ENCODE data around the gene TRAPPC10.

TRAPPC10 gene

GRCh38 chr21:44067011-44067839, 55.1 kb downstream of the TRAPPC10 start:
- DNase-seq: peak; percentile 42

DNA sequence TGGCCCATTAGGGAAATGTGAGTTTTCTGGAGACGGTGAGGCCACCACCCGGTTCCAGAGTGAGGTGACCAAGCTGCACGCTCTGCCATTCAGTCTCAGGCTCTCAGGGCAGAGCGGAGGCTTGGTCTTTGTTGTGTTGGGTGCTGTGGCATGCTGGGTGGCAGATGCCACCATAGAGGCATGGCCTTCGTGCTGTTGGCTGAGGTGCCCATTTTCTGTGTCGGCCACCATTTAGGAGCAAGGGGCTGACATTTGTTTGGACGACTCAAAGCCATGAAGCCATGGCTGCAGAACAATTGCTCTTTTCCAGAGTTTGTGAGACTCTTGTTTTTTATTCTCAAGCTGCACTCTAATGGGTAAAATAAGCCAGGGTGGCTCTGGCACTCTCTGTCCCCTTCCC, 58.3 kb downstream of the TRAPPC10 start:
- no peak for DNase-seq

- no peak for DNase-seq
These were observed 59.4 kb downstream of the TRAPPC10 start for GRCh38 chr21:44071359-44072104.

GRCh38 chr21:44072111-44072510, 60.0 kb downstream of the TRAPPC10 start:
- no peak for DNase-seq

DNA sequence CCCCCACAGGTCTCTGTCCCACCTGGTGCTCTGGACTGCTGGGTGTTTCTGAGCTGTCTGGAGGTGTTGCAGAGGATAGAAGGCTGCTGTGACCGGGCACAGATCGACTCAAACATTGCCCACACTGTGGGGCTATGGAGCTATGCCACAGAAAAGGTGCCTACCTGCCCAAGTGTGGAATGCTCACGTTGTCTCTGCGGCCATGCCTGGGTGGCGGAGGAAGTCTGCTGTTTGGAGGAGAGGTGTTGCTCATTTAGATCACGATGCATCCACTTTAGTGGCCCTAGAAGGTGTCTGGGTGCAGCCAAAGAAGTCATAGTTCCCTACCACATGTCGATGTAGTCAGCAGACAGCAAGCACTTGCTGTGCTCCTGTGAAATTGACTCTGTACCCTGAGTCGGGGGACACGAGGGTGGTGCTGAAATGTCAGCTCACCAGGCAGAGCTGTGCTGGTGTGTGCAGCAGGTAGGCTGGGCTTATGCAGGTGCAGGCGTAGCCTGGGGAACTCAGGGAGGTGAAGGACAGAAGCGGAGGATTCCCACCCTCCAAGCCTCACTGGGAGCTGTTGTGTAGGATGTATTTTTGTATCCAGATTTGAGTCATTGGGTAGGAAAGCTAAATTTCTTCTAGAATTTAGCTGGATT, 62.3 kb downstream of the TRAPPC10 start:
- no peak for DNase-seq

DNA sequence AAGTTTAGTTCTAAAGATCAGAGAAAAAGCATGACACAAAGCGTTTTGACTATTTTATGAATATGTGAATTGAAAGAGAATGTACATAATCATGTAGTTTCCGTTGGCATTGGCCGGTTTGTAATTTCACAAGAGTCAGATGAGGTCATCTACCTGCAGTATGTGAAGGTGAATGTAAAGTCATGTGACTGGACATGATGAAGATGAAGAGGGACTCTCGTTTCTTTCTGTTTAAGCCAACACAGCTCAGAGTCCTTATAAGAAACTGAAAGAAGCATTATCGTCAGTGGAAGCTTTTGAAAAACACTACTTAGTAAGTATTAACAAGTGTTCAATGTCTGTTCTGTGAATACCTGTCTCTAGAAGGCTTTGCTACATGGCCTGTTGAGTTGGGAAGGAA, 64.2 kb downstream of the TRAPPC10 start:
- DNase-seq: no peak

GRCh38 chr21:44078411-44078981, 66.4 kb downstream of the TRAPPC10 start:
- DNase-seq: no peak

DNA sequence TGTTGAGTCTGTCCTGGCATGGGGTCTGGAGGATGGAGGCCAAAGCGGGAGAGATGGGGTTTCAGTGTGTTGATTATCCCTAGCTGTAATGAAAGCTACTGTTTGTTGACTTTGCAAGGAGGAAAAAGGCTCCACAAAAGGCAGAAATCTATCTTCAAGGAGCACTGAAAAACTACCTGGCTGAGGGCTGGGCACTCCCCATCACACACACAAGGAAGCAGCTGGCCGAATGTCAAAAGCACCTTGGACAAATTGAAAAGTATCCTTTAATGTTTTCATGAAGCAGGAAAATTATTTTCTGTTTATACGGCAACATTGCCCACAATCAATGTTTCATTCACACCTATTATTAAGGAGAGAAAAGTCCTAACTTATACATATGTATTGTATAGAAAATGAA, 67.3 kb downstream of the TRAPPC10 start:
- DNase-seq: no peak

DNA sequence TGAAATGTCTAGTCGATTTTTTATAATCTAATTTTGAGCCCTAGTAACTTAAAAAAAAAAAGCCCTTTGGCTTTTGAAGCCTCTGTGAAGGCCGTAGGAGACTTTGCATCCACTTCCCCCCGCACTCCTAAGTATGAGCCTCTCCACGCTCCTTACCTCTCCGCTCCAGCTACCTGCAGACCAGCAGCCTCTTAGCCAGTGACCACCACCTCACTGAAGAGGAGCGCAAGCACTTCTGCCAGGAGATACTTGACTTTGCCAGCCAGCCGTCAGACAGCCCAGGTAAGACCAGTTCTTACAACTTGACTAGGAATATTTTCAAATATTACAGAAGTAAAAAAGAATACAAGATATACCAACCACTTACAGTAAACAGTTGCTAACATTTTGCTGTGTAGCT, 67.7 kb downstream of the TRAPPC10 start:
- no peak for DNase-seq

GRCh38 chr21:44082648-44083440, 70.7 kb downstream of the TRAPPC10 start:
- DNase-seq: no peak

GRCh38 chr21:44083631-44084291, 71.7 kb downstream of the TRAPPC10 start:
- DNase-seq: no peak

DNA sequence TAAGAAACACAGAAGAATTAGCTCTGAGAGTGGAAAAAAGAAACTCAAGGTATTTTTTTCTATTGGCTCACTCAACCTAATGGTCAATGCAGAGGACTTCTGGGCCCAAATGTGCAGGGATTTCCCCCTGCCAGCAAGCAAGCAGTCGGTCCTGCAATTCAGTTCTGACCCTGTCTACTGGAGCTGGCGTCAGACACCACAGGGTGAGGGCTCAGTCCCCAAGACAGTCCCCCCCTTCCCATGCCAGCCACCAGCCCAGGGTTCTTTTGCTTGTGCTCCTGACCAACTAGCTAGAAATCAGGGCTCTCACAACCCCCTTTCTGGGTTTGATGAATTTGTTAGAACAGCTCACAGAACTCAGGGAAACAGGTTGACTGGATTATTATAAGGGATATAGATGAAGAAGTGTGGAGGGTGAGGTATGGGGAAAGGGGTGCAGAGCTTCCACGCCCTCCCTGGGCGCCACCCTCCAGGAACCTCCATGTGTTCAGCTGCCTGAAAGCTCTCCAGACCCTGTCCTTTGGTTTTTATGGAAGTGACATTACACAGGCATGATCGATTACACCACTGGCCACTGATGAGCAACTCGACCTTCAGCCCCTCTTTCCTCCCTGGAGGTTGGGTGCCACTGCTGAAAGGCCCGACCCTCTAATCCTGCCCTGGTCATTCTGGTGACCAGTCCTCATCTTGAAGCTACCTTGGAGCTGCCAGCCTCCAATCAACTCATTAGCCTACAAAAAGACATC, 72.6 kb downstream of the TRAPPC10 start:
- no peak for DNase-seq

DNA sequence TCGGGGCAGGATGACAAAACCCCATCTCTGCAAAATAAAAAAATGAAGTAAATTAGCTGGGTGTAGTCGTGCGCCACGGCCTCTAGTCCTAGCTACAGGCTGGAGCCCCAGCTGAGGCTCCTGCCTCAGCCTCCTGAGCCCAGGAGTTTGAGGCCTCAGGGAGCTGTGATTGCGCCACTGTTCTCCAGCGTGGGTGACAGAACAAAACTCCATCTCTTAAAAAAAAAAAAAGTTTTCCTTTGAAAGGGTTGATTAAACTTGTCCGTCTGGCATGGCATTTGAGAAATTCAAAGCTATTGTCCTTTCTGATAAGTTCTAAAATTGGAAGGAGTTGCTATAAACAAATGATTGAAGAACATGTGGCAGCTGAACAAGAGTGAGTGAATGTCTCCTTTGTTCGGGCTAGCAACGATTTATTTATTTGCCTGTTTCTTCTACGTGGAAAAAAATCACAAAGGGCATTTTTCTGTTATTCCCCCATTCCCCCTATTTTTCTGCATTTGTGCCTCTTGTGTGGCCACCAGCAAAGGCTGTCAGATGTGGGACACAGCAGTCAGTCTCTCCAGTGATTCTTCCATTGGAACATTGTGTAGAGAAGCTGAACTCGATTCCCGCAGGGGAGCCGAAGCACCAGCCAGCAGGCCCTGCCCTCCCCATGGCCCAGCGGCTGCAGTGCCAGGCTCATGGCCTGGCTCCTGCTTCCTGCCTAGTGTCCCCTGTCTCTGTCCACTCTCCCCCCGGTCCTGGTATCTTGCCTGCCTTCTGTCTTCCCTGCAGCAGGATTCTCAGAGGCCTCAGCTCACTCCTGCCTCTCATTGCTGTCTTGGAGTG, 73.6 kb downstream of the TRAPPC10 start:
- DNase-seq: no peak

- DNase-seq: no peak
These were observed 74.7 kb downstream of the TRAPPC10 start for GRCh38 chr21:44086636-44087425.

DNA sequence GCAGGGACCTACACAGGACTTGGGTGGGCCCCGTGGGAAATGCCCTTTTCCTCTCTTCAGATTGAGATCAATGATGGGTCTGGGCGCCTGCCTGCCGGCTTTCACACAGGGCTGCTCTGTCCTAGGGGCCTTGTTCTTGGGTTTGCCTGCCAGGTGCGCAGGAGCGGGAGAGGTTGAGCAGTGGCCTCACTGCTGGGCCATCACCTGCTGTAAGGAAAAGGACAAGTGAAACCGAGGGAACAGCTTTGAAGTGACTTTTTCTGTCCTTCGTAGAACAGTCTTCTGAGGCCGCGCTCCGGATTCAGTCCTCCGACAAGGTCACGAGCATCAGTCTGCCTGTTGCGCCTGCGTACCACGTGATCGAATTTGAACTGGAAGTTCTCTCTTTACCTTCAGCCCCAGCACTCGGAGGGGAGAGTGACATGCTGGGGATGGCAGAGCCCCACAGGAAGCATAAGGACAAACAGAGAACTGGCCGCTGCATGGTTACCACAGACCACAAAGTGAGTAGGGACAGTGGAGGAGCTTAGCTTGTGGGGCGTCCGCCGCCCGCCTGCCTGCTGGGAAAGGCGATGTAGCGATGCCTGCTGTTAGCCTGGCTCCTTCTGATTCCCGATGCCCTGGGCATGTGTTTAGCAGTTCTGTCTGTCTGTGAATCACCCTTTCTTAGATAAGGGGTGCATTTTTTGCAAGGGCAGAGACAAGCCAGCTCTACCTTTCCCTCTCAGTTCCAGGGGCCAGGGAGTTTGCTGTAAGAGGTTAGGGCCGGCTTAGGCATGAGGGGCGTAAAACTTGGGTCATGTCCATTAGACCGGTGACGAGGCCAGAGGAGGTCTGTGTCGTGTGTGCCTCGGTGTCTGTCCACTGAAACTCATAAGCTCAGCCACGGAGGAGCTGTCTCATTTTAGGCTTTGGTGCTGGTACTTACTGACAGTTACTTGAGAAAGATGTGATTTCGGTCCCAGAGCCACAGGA, 75.6 kb downstream of the TRAPPC10 start:
- DNase-seq: no peak

GRCh38 chr21:44088401-44088780, 76.3 kb downstream of the TRAPPC10 start:
- DNase-seq: no peak

GRCh38 chr21:44089001-44089911, 77.1 kb downstream of the TRAPPC10 start:
- no peak for DNase-seq
